ENCODE measurements around the gene MEI1.

GRCh38 chr22:41770715-41771468 is 71.6 kb downstream of the MEI1 start:
- TF ChIP-seq CTCF (IDR thresholded peaks at IDR 0.05) (no peak), POLR2A (IDR thresholded peaks at IDR 0.05) (no peak), POLR2AphosphoS5 (IDR thresholded peaks at IDR 0.05) (no peak)

Data from prostate gland (tissue), 2 donors.